Chondrocyte (in vitro differentiated cells): ENCODE data around the gene CHAF1B. TPM values are rescaled to one million over a fixed set of nuclear protein-coding genes. Genes with fewer than 3 reads are reported as not detected.

Source experiments
- DNase-seq: peaks from one replicate; pipeline ENCODE4 v3.0.0; 2021; ENCODE audit warnings: mixed read lengths, low spot score
- H3K27ac Mint-ChIP-seq: one replicate; pipeline ENCODE4 v1.8.0; 2021; ENCODE audit warnings: mild to moderate bottlenecking, moderate library complexity, mixed read lengths; ENCODE audit not compliant: unreplicated experiment
- H3K27me3 Mint-ChIP-seq: 2 replicates; pipeline ENCODE4 v1.8.0; 2021; ENCODE audit warnings: low read depth, mixed read lengths
- H3K36me3 Mint-ChIP-seq: 2 replicates; pipeline ENCODE4 v1.8.0; 2021; ENCODE audit warnings: low read depth, mixed read lengths
- H3K4me1 Mint-ChIP-seq: 2 replicates; pipeline ENCODE4 v1.8.0; 2021; ENCODE audit warnings: low read depth, mild to moderate bottlenecking, mixed read lengths
- H3K4me3 Mint-ChIP-seq: one replicate; pipeline ENCODE4 v1.8.0; 2021; ENCODE audit warnings: mild to moderate bottlenecking, moderate library complexity, mixed read lengths; ENCODE audit not compliant: unreplicated experiment
- H3K9me3 Mint-ChIP-seq: 2 replicates; pipeline ENCODE4 v1.8.0; 2021; ENCODE audit warnings: low read depth, mixed read lengths
- total RNA-seq: library from RNA; stranded (reverse); gene quantifications from 3 replicates; pipeline ENCODE4 v1.2.1, GENCODE V29; 2021
- TF ChIP-seq, protein P1 (sequence below): fragments of 200-600 bp; sonication (generic); IDR thresholded peaks from 2 replicates; pipeline ENCODE4 v1.5.0; 2021; ENCODE audit warnings: antibody characterized with exemption, mild to moderate bottlenecking, moderate library complexity

Gene CHAF1B
- total RNA-seq, 1 donor from 2014 or later, result 2.6 TPM

- H3K27me3 Mint-ChIP-seq, result no peaks in the 10 kb centered on the region
- no peak for DNase-seq
- H3K4me3 Mint-ChIP-seq, result no peak overlapping the region
- no peaks in the 10 kb centered on the region for H3K36me3 Mint-ChIP-seq
- TF ChIP-seq, protein P1, sequence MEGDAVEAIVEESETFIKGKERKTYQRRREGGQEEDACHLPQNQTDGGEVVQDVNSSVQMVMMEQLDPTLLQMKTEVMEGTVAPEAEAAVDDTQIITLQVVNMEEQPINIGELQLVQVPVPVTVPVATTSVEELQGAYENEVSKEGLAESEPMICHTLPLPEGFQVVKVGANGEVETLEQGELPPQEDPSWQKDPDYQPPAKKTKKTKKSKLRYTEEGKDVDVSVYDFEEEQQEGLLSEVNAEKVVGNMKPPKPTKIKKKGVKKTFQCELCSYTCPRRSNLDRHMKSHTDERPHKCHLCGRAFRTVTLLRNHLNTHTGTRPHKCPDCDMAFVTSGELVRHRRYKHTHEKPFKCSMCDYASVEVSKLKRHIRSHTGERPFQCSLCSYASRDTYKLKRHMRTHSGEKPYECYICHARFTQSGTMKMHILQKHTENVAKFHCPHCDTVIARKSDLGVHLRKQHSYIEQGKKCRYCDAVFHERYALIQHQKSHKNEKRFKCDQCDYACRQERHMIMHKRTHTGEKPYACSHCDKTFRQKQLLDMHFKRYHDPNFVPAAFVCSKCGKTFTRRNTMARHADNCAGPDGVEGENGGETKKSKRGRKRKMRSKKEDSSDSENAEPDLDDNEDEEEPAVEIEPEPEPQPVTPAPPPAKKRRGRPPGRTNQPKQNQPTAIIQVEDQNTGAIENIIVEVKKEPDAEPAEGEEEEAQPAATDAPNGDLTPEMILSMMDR, result no peak
- no peaks in the 10 kb centered on the region for H3K9me3 Mint-ChIP-seq
- H3K27ac Mint-ChIP-seq, result no peak overlapping the region
- H3K4me1 Mint-ChIP-seq, result peaks cover 37% of the 10 kb centered on the region
Observed at GRCh38 chr21:36461918-36462486, 76.8 kb downstream of the CHAF1B start.

DNA sequence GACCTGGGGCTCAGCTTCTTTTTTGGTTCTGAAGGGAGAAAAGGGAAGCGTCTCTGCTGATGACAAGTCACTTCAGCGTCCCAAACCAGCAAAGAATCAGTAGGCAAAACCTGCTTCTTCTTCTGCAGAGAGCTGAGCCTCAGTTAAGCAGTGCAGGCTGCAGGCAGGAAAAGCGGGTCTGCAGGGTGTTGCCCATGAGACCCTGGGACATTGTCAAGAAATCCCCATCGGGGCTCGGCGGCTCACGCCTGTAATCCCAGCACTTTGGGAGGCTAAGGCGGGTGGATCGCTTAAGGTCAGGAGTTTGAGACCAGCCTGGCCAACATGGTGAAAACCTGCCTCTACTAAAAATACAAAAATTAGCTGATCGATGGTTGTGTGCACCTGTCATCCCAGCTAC, 78.0 kb downstream of the CHAF1B start:
- Mint-ChIP-seq H3K4me1 (peaks cover 35% of the 10 kb centered on the region), H3K9me3 (no peaks in the 10 kb centered on the region), H3K27me3 (no peaks in the 10 kb centered on the region), H3K4me3 (no peak overlapping the region), H3K36me3 (no peaks in the 10 kb centered on the region), H3K27ac (no peak overlapping the region)
- TF ChIP-seq, protein P1, result no peak
- no peak for DNase-seq

DNA sequence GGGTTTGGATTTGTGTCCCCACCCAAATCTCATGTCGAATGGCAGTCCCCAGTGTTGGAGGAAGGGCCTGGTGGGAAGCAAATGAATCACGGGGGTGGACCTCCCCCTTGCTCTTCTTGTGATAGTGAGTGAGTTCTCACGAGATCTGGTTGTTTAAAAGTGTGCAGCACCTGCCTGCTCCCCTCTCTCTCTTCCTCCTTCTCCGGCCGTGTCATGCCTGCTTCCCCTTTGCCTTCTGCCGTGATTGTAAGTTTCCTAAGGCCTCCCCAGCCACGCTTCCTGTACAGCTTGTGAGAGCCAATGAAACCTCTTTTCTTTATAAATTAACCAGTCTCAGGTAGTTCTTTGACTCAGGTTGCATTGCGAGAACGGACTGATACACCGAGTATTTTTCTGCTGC, 78.8 kb downstream of the CHAF1B start:
- Mint-ChIP-seq H3K36me3 (no peaks in the 10 kb centered on the region), H3K4me1 (peaks cover 41% of the 10 kb centered on the region), H3K4me3 (no peak overlapping the region), H3K27ac (no peak overlapping the region), H3K27me3 (no peaks in the 10 kb centered on the region), H3K9me3 (no peaks in the 10 kb centered on the region)
- no peak for DNase-seq
- TF ChIP-seq, protein P1, result no peak

DNA sequence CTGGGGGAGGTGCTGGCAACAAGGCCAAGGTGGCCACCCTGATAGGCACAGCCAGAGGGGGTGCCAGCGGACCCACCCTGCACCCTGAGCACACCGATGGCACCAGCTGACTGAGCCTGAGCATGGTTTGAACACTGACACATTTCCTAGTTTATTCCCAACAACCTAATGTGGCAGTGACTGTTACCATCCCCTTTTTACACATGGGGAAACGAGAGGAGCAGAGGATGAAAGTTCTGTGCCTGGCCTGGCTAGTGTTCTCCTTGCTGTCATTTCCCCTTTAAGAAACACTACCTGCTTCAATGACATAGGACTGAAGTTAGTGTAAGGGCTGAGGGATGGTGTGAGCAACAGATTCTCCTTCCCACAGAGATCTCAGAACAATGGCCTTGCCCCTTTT, 79.4 kb downstream of the CHAF1B start:
- Mint-ChIP-seq H3K4me3 (no peak overlapping the region), H3K27me3 (no peaks in the 10 kb centered on the region), H3K36me3 (no peaks in the 10 kb centered on the region), H3K27ac (no peak overlapping the region), H3K4me1 (peaks cover 41% of the 10 kb centered on the region), H3K9me3 (no peaks in the 10 kb centered on the region)
- no peak for DNase-seq
- TF ChIP-seq, protein P1, result no peak

GRCh38 chr21:36465478-36465877, 80.3 kb downstream of the CHAF1B start:
- Mint-ChIP-seq H3K27me3 (no peaks in the 10 kb centered on the region), H3K4me3 (no peak overlapping the region), H3K4me1 (peaks cover 41% of the 10 kb centered on the region), H3K9me3 (no peaks in the 10 kb centered on the region), H3K36me3 (no peaks in the 10 kb centered on the region), H3K27ac (no peak overlapping the region)
- no peak for DNase-seq
- TF ChIP-seq, protein P1, result no peak
